ENCODE results near the gene PPME1.

Gene PPME1

GRCh38 chr11:74162681-74163467 lies 8.2 kb upstream of the PPME1 start:
- no peak for DNase-seq

- no peak for DNase-seq
Measured at GRCh38 chr11:74168838-74169237, 2.3 kb upstream of the PPME1 start.

- no peak for DNase-seq
Measured at GRCh38 chr11:74169738-74170458, 1.2 kb upstream of the PPME1 start.

- DNase-seq: no peak
Measured at GRCh38 chr11:74171630-74171968, 510 bp downstream of the PPME1 start.

GRCh38 chr11:74171997-74172396 lies 908 bp downstream of the PPME1 start:
- DNase-seq: no peak

- DNase-seq: no peak
Measured at GRCh38 chr11:74175920-74176319, 4.8 kb downstream of the PPME1 start.

- DNase-seq: no peak
Measured at GRCh38 chr11:74179234-74180052, 8.4 kb downstream of the PPME1 start.

GRCh38 chr11:74182635-74183034 lies 11.5 kb downstream of the PPME1 start:
- no peak for DNase-seq

- no peak for DNase-seq
Measured at GRCh38 chr11:74185285-74185684, 14.2 kb downstream of the PPME1 start.

GRCh38 chr11:74185695-74186094 lies 14.6 kb downstream of the PPME1 start:
- DNase-seq: no peak

- DNase-seq: no peak
Measured at GRCh38 chr11:74195828-74196227, 24.7 kb downstream of the PPME1 start.

GRCh38 chr11:74196781-74197486 lies 25.8 kb downstream of the PPME1 start:
- no peak for DNase-seq

- no peak for DNase-seq
Measured at GRCh38 chr11:74203966-74204365, 32.9 kb downstream of the PPME1 start.

GRCh38 chr11:74204701-74205100 lies 33.6 kb downstream of the PPME1 start:
- DNase-seq: no peak

GRCh38 chr11:74205181-74205580 lies 34.1 kb downstream of the PPME1 start:
- DNase-seq: no peak

- no peak for DNase-seq
Measured at GRCh38 chr11:74206746-74207145, 35.7 kb downstream of the PPME1 start.

GRCh38 chr11:74208507-74208906 lies 37.4 kb downstream of the PPME1 start:
- no peak for DNase-seq

GRCh38 chr11:74212533-74212932 lies 41.4 kb downstream of the PPME1 start:
- no peak for DNase-seq

- DNase-seq: no peak
Measured at GRCh38 chr11:74220376-74220775, 49.3 kb downstream of the PPME1 start.

- no peak for DNase-seq
Measured at GRCh38 chr11:74221816-74222215, 50.7 kb downstream of the PPME1 start.

GRCh38 chr11:74225565-74225964 lies 54.5 kb downstream of the PPME1 start:
- DNase-seq: no peak

GRCh38 chr11:74226907-74227306 lies 55.8 kb downstream of the PPME1 start:
- no peak for DNase-seq
